ENCODE results near the gene GRAMD1B. TPM values are rescaled to one million over a fixed set of nuclear protein-coding genes. Genes with fewer than 3 reads are reported as not detected.

Gene GRAMD1B
- total and polyA plus RNA-seq, 3 experiments from 2014 or later, result 2.1 to 28.2 (median 27.9) TPM

DNA sequence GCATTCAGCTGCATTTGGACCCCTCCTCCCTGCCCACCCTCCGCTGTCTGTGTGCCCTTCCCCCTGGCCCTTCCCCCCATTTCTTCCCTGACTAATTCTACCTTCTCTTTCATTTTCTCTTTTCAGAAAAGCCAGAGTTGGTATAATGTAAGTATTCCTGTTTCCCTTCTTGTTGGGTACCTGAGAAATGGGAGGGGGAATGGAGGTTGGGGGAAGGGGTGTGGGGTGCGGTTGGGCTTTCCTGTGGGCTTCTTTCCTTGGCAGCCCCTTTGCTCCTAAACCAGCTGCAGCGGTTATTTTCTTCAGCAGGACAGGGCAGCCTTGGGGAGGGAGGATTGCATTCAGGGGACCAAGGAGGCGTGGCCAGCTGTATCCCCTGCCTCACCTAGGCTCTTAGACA, 154.1 kb downstream of the GRAMD1B start:
- POLR2A ChIA-PET, result no interaction called here

GRCh38 chr11:123584737-123585136, 154.7 kb downstream of the GRAMD1B start:
- no peak for DNase-seq
- Histone ChIP-seq H3K27ac (ENCODE audit: low read depth, low read length) (no peak overlapping the region), H3K36me3 (ENCODE audit: insufficient read depth, low read length) (no peaks in the 10 kb centered on the region), H3K27me3 (ENCODE audit: insufficient read depth, low read length, poor library complexity, severe bottlenecking) (no peaks in the 10 kb centered on the region), H3K9me3 (ENCODE audit: low read length) (no peaks in the 10 kb centered on the region), H3K4me3 (ENCODE audit: low read length) (no peak overlapping the region), H3K4me1 (ENCODE audit: insufficient read depth, low read length) (no peaks in the 10 kb centered on the region)
- no peaks in the 10 kb centered on the region for H3K9me3 Mint-ChIP-seq
- peak overlapping the region in 1 of 8 donors; percentile 55 for H3K27ac Mint-ChIP-seq
- H3K27me3 Mint-ChIP-seq, result peaks cover 0 to 1% of the 10 kb centered on the region in 2 donors
- no peak overlapping the region for H3K4me3 Mint-ChIP-seq
- H3K4me1 Mint-ChIP-seq, result peaks cover 8 to 13% (median 10%) of the 10 kb centered on the region in 3 donors
- POLR2A ChIA-PET, result no interaction called here
- CTCF ChIA-PET, result interaction anchor here (3.1 kb wide), 1 partner anchor 8 kb away, joined by 12 read pairs; no protein-coding TSS in a partner anchor
- H3K36me3 Mint-ChIP-seq, result peaks cover 0 to 13% (median 5%) of the 10 kb centered on the region in 3 donors

More for the DNA sequence above, 154.1 kb downstream of the GRAMD1B start:
- H3K27me3 Mint-ChIP-seq, result peaks cover 0 to 1% of the 10 kb centered on the region in 2 donors
- no peak overlapping the region for H3K4me3 Mint-ChIP-seq
- H3K4me1 Mint-ChIP-seq, result peaks cover 8 to 13% (median 10%) of the 10 kb centered on the region in 3 donors
- Histone ChIP-seq H3K27ac (ENCODE audit: low read depth, low read length) (no peak overlapping the region), H3K9me3 (ENCODE audit: low read length) (no peaks in the 10 kb centered on the region), H3K4me3 (ENCODE audit: low read length) (no peak overlapping the region), H3K4me1 (ENCODE audit: insufficient read depth, low read length) (no peaks in the 10 kb centered on the region), H3K27me3 (ENCODE audit: insufficient read depth, low read length, poor library complexity, severe bottlenecking) (no peaks in the 10 kb centered on the region), H3K36me3 (ENCODE audit: insufficient read depth, low read length) (no peaks in the 10 kb centered on the region)
- H3K27ac Mint-ChIP-seq, result peak overlapping the region in 1 of 8 donors; percentile 55
- peaks cover 0 to 11% (median 5%) of the 10 kb centered on the region in 3 donors for H3K36me3 Mint-ChIP-seq
- CTCF ChIA-PET, result no interaction called here
- no peak for DNase-seq
- H3K9me3 Mint-ChIP-seq, result no peaks in the 10 kb centered on the region

DNA sequence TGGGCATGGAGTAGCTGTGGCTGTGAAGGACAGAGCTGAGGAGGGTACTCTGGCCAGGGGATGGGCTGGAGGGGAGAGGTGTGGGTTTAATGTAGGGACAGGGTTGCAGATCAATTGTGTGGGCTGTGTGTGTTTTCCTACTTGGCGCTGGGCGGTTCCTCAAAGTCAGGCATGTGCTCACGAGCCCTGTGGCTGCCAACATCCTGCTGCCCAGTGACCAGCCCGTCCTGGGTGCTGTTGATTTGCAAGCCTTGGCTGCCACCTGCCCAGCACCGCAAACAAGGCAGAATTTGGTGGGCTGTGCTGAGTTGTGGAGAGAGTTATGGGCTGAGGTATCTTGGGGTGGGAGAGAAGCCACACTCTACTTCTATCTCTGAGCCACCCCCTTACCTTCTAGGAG, 155.1 kb downstream of the GRAMD1B start:
- CTCF ChIA-PET, result interaction anchor here (3.1 kb wide), 1 partner anchor 9 kb away, joined by 12 read pairs; no protein-coding TSS in a partner anchor
- H3K27me3 Mint-ChIP-seq, result peaks cover 0 to 1% of the 10 kb centered on the region in 2 donors
- peaks cover 8 to 10% (median 10%) of the 10 kb centered on the region in 3 donors for H3K4me1 Mint-ChIP-seq

DNA sequence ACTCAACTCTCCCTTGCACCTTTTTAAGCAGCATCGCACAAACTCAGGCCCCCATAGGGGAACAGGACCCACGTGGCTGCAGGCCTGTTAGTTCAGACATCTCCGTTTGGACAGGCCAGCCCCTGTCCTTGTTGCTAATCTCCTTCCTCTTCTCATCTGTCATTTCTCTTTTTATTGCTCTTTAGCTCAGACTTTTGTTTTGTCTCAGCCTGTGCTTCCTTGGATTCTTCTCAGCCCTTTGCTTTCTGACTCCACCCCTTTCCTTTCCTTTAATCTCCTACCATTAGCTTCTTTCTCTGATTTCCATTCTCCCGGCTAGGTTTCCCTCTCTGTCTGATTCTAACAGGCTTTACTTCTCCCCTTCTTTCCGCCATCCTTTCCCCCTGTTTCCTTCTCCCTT, 155.6 kb downstream of the GRAMD1B start:
- Mint-ChIP-seq H3K4me3 (no peak overlapping the region), H3K9me3 (no peaks in the 10 kb centered on the region), H3K27ac (no peak overlapping the region), H3K36me3 (peaks cover 0 to 14% (median 5%) of the 10 kb centered on the region in 3 donors), H3K27me3 (peaks cover 0 to 1% of the 10 kb centered on the region in 2 donors), H3K4me1 (peaks cover 4 to 6% (median 5%) of the 10 kb centered on the region in 3 donors)
- H3K4me1 ChIP-seq (ENCODE audit: insufficient read depth, low read length), result no peaks in the 10 kb centered on the region
- no peak for DNase-seq
- ChIA-PET CTCF (interaction anchor here (3.1 kb wide), 1 partner anchor 9 kb away, joined by 12 read pairs; no protein-coding TSS in a partner anchor), POLR2A (no interaction called here)
- no peaks in the 10 kb centered on the region for H3K9me3 ChIP-seq (ENCODE audit: low read length)
- H3K27me3 ChIP-seq (ENCODE audit: insufficient read depth, low read length, poor library complexity, severe bottlenecking), result no peaks in the 10 kb centered on the region
- no peaks in the 10 kb centered on the region for H3K36me3 ChIP-seq (ENCODE audit: insufficient read depth, low read length)
- H3K27ac ChIP-seq (ENCODE audit: low read depth, low read length), result no peak overlapping the region
- H3K4me3 ChIP-seq (ENCODE audit: low read length), result no peak overlapping the region

More for the DNA sequence above, 155.1 kb downstream of the GRAMD1B start:
- Histone ChIP-seq H3K27me3 (ENCODE audit: insufficient read depth, low read length, poor library complexity, severe bottlenecking) (no peaks in the 10 kb centered on the region), H3K9me3 (ENCODE audit: low read length) (no peaks in the 10 kb centered on the region), H3K4me3 (ENCODE audit: low read length) (no peak overlapping the region), H3K4me1 (ENCODE audit: insufficient read depth, low read length) (no peaks in the 10 kb centered on the region), H3K36me3 (ENCODE audit: insufficient read depth, low read length) (no peaks in the 10 kb centered on the region), H3K27ac (ENCODE audit: low read depth, low read length) (no peak overlapping the region)
- POLR2A ChIA-PET, result no interaction called here
- Mint-ChIP-seq H3K9me3 (no peaks in the 10 kb centered on the region), H3K36me3 (peaks cover 0 to 14% (median 5%) of the 10 kb centered on the region in 3 donors), H3K27ac (no peak overlapping the region), H3K4me3 (no peak overlapping the region)
- no peak for DNase-seq

DNA sequence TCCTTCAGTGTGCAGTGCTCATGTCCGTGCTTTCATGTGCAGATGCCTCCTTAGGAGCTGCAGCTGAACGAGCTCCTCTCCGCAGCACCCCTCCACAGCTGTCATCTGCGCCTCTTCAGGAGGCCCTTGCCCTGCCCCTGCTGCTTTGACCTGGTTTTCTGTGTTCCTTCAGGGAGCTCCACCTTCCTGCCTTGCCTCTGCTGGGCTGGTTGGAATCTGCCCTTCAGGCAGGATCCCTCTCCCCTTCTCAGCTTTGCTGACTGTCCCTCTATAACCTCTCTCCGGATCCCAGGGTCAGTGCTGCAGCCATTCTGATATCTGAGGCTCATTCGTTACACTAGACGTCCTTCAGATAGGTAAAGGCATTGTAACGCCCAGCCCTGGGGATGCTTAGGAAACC, 156.5 kb downstream of the GRAMD1B start:
- no peak overlapping the region for H3K4me3 Mint-ChIP-seq
- Histone ChIP-seq H3K27me3 (ENCODE audit: insufficient read depth, low read length, poor library complexity, severe bottlenecking) (no peaks in the 10 kb centered on the region), H3K9me3 (ENCODE audit: low read length) (no peaks in the 10 kb centered on the region), H3K27ac (ENCODE audit: low read depth, low read length) (no peak overlapping the region), H3K36me3 (ENCODE audit: insufficient read depth, low read length) (no peaks in the 10 kb centered on the region), H3K4me3 (ENCODE audit: low read length) (no peak overlapping the region), H3K4me1 (ENCODE audit: insufficient read depth, low read length) (no peaks in the 10 kb centered on the region)
- ChIA-PET CTCF (interaction anchor here (3.1 kb wide), 1 partner anchor 10 kb away, joined by 12 read pairs; no protein-coding TSS in a partner anchor), POLR2A (no interaction called here)
- peaks cover 0 to 20% (median 5%) of the 10 kb centered on the region in 3 donors for H3K36me3 Mint-ChIP-seq
- DNase-seq, result no peak
- no peaks in the 10 kb centered on the region for H3K4me1 Mint-ChIP-seq
- H3K27me3 Mint-ChIP-seq, result peaks cover 0 to 1% of the 10 kb centered on the region in 2 donors
- no peak overlapping the region for H3K27ac Mint-ChIP-seq
- H3K9me3 Mint-ChIP-seq, result no peaks in the 10 kb centered on the region

GRCh38 chr11:123587044-123587443, 157.0 kb downstream of the GRAMD1B start:
- Mint-ChIP-seq H3K27ac (no peak overlapping the region), H3K4me3 (no peak overlapping the region), H3K27me3 (peaks cover 0 to 1% of the 10 kb centered on the region in 2 donors), H3K36me3 (peaks cover 0 to 22% (median 5%) of the 10 kb centered on the region in 3 donors), H3K4me1 (no peaks in the 10 kb centered on the region), H3K9me3 (no peaks in the 10 kb centered on the region)
- Histone ChIP-seq H3K4me3 (ENCODE audit: low read length) (no peak overlapping the region), H3K36me3 (ENCODE audit: insufficient read depth, low read length) (no peaks in the 10 kb centered on the region), H3K9me3 (ENCODE audit: low read length) (no peaks in the 10 kb centered on the region), H3K27ac (ENCODE audit: low read depth, low read length) (no peak overlapping the region), H3K27me3 (ENCODE audit: insufficient read depth, low read length, poor library complexity, severe bottlenecking) (no peaks in the 10 kb centered on the region), H3K4me1 (ENCODE audit: insufficient read depth, low read length) (no peaks in the 10 kb centered on the region)
- no peak for DNase-seq
- CTCF ChIA-PET, result interaction anchor here (3.1 kb wide), 1 partner anchor 10 kb away, joined by 12 read pairs; no protein-coding TSS in a partner anchor
- POLR2A ChIA-PET, result no interaction called here

DNA sequence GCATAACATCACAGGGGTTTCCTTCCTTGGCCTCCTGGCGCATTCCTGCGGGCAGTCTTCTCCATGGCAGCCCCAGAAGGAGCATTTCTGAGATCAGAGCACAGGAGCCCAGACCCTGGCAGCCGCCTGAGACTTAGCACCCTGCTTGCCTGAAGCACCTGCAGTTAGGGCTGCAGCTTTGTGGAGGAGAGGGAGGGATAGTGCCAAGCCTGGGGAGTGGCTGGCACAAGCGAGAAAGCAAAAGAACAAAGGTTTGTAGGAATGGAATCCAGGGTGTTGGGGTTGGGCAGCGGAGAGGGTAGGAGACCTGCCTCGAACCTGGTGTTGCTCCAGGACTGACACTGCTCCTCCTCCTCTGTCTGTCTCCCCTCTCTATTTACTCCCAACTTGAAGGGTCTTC, 157.5 kb downstream of the GRAMD1B start:
- no peak overlapping the region for H3K27ac ChIP-seq (ENCODE audit: low read depth, low read length)
- no peaks in the 10 kb centered on the region for H3K9me3 Mint-ChIP-seq
- DNase-seq, result no peak
- H3K4me3 ChIP-seq (ENCODE audit: low read length), result no peak overlapping the region
- CTCF ChIA-PET, result interaction anchor here (3.1 kb wide), 1 partner anchor 11 kb away, joined by 12 read pairs; no protein-coding TSS in a partner anchor
- H3K9me3 ChIP-seq (ENCODE audit: low read length), result no peaks in the 10 kb centered on the region
- H3K4me1 ChIP-seq (ENCODE audit: insufficient read depth, low read length), result no peaks in the 10 kb centered on the region
- no peaks in the 10 kb centered on the region for H3K36me3 ChIP-seq (ENCODE audit: insufficient read depth, low read length)
- H3K27ac Mint-ChIP-seq, result peak overlapping the region in 1 of 8 donors; percentile 68
- peaks cover 0 to 26% (median 8%) of the 10 kb centered on the region in 3 donors for H3K36me3 Mint-ChIP-seq
- H3K27me3 Mint-ChIP-seq, result peaks cover 0 to 1% of the 10 kb centered on the region in 2 donors
- no peaks in the 10 kb centered on the region for H3K4me1 Mint-ChIP-seq
- H3K27me3 ChIP-seq (ENCODE audit: insufficient read depth, low read length, poor library complexity, severe bottlenecking), result no peaks in the 10 kb centered on the region
- H3K4me3 Mint-ChIP-seq, result no peak overlapping the region
- POLR2A ChIA-PET, result no interaction called here

- H3K9me3 Mint-ChIP-seq, result no peaks in the 10 kb centered on the region
- peaks cover 0 to 26% (median 6%) of the 10 kb centered on the region in 3 donors for H3K36me3 Mint-ChIP-seq
- no peak overlapping the region for H3K27ac ChIP-seq (ENCODE audit: low read depth, low read length)
- no peak for DNase-seq
- no peaks in the 10 kb centered on the region for H3K9me3 ChIP-seq (ENCODE audit: low read length)
- H3K27ac Mint-ChIP-seq, result no peak overlapping the region
- peaks cover 0 to 1% of the 10 kb centered on the region in 2 donors for H3K27me3 Mint-ChIP-seq
- ChIA-PET CTCF (interaction anchor here (1.3 kb wide), 1 partner anchor 12 kb away, joined by 6 read pairs; no protein-coding TSS in a partner anchor), POLR2A (no interaction called here)
- no peaks in the 10 kb centered on the region for H3K4me1 ChIP-seq (ENCODE audit: insufficient read depth, low read length)
- no peaks in the 10 kb centered on the region for H3K4me1 Mint-ChIP-seq
- H3K4me3 Mint-ChIP-seq, result no peak overlapping the region
- H3K36me3 ChIP-seq (ENCODE audit: insufficient read depth, low read length), result no peaks in the 10 kb centered on the region
- no peak overlapping the region for H3K4me3 ChIP-seq (ENCODE audit: low read length)
- H3K27me3 ChIP-seq (ENCODE audit: insufficient read depth, low read length, poor library complexity, severe bottlenecking), result no peaks in the 10 kb centered on the region
These were observed 158.2 kb downstream of the GRAMD1B start for GRCh38 chr11:123588117-123588863.
